Measurements from ENCODE around the gene PTTG2.

- no peak for TF ChIP-seq EZH2phosphoT487 (IDR thresholded peaks at IDR 0.05; ENCODE audit: borderline replicate concordance, low read depth)
- TF ChIP-seq CTCF (IDR thresholded peaks at IDR 0.05), result no peak
- TF ChIP-seq NFIC (IDR thresholded peaks at IDR 0.05; ENCODE audit: borderline replicate concordance), result no peak
- no peak for TF ChIP-seq POLR2AphosphoS5 (IDR thresholded peaks at IDR 0.05; ENCODE audit: low read depth, low read length)
- no peak for TF ChIP-seq TAF1 (IDR thresholded peaks at IDR 0.05; ENCODE audit: borderline replicate concordance, low read depth, low read length)
- no peak for TF ChIP-seq RAD21 (IDR thresholded peaks at IDR 0.05; ENCODE audit: low read length)
- TF ChIP-seq YY1 (IDR thresholded peaks at IDR 0.05; ENCODE audit: low read depth), result no peak
- TF ChIP-seq FOXJ3 (CRISPR knock-in tag; IDR thresholded peaks at IDR 0.05), result no peak
- no peak for TF ChIP-seq USF2 (IDR thresholded peaks at IDR 0.05; ENCODE audit: borderline replicate concordance, low read depth, low read length)
Observed at GRCh38 chr4:37998226-37998625, 38.0 kb downstream of the PTTG2 start.

Data from SK-N-SH (cell line).